C4-2B (cell line): ENCODE measurements around the gene USP37.

Experiments used
- H3K27ac ChIP-seq: fragments of 450-650 bp; 2 replicates; pipeline ENCODE4 v1.5.1; 2017
- ZFX ChIP-seq: fragments of 450-650 bp; IDR thresholded peaks from 2 replicates; pipeline ENCODE4 v1.6.1; 2017
- TF ChIP-seq, protein P1 (sequence below): fragments of 450-650 bp; conservative IDR thresholded peaks from 2 replicates; pipeline ENCODE4 v1.5.1; 2017; ENCODE audit warnings: mild to moderate bottlenecking

Gene USP37

DNA sequence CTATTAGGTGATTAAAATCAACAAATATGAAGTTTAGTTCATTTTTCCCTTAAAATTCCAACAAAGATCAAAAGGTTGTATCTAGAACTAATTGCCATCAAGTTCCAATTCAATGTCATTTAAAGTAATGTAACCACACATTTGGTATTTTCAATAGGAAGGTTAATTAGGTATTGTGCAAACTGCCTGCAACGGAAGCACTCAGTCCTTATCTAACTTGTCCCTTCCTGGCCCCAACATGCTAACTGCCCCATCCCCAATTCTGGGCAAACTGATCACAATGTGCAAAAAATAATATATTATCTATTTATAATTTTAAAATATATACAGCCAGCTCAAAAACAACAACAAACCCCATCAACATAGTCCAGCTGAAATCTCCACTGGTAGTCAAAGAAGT lies 116.1 kb downstream of the USP37 start:
- no peak for TF ChIP-seq ZFX

DNA sequence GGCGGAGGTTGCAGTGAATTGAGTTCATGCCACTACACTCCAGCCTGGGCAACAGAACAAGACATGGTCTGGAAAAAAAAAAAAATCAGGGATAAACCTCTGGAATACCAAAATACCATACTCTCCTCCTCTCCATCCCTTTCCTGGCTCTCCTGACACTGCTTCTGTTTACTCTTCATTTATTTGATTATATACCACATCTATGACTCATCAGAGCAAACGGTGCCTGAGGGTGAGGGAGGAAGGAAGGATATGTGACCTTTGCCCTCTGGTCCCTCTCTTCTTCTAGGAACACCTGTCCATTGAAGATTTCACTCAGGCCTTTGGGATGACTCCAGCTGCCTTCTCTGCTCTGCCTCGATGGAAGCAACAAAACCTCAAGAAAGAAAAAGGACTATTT lies 119.2 kb downstream of the USP37 start:
- TF ChIP-seq, protein P1, sequence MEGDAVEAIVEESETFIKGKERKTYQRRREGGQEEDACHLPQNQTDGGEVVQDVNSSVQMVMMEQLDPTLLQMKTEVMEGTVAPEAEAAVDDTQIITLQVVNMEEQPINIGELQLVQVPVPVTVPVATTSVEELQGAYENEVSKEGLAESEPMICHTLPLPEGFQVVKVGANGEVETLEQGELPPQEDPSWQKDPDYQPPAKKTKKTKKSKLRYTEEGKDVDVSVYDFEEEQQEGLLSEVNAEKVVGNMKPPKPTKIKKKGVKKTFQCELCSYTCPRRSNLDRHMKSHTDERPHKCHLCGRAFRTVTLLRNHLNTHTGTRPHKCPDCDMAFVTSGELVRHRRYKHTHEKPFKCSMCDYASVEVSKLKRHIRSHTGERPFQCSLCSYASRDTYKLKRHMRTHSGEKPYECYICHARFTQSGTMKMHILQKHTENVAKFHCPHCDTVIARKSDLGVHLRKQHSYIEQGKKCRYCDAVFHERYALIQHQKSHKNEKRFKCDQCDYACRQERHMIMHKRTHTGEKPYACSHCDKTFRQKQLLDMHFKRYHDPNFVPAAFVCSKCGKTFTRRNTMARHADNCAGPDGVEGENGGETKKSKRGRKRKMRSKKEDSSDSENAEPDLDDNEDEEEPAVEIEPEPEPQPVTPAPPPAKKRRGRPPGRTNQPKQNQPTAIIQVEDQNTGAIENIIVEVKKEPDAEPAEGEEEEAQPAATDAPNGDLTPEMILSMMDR, result no peak
- TF ChIP-seq ZFX, result no peak
- peak overlapping the region; percentile 97 for H3K27ac ChIP-seq

More for the DNA sequence above, 116.1 kb downstream of the USP37 start:
- H3K27ac ChIP-seq, result no peak overlapping the region

- H3K27ac ChIP-seq, result peak overlapping the region; percentile 97
- TF ChIP-seq ZFX, result no peak
- TF ChIP-seq, protein P1, result no peak
These were observed 121.1 kb downstream of the USP37 start for GRCh38 chr2:218447072-218447471.

- peak overlapping the region; percentile 97 for H3K27ac ChIP-seq
- TF ChIP-seq, protein P1, result no peak
- no peak for TF ChIP-seq ZFX
These were observed 121.6 kb downstream of the USP37 start for GRCh38 chr2:218446547-218446946.

DNA sequence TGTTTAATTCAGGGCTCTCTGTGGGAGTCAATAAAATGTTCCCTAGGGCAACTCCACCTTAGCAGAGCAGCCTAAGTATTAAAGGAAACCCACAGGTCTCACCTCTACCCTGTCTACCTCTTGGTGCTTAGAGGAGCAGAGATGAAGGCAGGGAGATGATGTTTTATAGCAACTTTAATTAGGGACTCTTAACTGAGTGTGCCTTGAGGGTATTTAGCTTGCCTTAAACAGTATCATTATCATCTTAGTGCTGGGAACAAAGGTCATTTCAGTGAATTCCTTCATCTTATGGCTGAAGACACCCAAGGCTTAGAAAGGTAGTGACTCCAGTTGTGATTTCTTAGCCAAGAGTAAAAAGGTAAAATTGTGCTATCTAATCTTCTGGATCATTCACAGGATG lies 122.5 kb downstream of the USP37 start:
- TF ChIP-seq ZFX, result no peak
- TF ChIP-seq, protein P1, result no peak
- peak overlapping the region; percentile 97 for H3K27ac ChIP-seq

GRCh38 chr2:218444692-218445357 lies 123.3 kb downstream of the USP37 start:
- H3K27ac ChIP-seq, result peak overlapping the region; percentile 97
- TF ChIP-seq, protein P1, result no peak
- no peak for TF ChIP-seq ZFX

DNA sequence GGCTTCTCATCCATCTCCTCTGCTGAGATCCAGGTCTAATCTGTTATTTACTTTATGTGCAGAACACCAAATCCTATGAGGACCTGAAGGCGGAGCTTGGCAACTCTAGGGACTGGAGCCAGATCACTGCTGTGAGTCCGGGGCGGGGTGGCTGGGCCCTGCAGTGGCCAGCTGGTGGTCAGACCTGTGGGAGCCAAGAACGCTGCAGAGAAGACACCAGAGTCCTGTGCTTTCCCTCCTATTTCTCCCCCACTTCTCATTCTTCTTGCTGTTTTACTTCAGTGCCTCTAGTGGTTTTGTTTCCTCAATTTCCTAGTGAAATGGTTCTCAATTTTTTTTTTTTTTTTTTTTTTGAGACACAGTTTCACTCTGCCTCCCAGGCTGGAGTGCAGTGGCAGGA lies 129.6 kb downstream of the USP37 start:
- TF ChIP-seq, protein P1, result no peak
- no peak for TF ChIP-seq ZFX
- peak overlapping the region; percentile 64 for H3K27ac ChIP-seq

DNA sequence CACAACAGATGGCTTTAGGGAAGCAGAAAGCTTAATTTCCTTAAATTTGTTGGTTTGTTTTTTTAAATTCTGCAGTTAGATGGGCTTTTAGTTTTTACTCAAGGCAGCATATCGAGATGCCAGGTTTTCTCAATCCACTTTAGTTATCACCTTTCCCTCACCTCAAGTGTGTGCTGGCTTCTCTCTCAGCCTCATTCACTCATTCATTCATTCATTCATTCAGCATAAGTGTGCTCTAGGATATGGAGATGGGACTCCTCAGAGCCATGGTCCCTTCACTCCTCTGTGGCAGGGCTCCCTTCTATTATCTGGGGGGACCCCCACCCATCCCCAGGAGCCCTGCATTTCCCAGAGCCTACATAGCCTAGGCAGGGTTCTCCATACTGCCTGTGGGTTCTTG lies 130.2 kb downstream of the USP37 start:
- H3K27ac ChIP-seq, result peak overlapping the region; percentile 64
- TF ChIP-seq, protein P1, result no peak
- TF ChIP-seq ZFX, result no peak
